ENCODE measurements around the gene PDGFRB.

The PDGFRB gene

DNA sequence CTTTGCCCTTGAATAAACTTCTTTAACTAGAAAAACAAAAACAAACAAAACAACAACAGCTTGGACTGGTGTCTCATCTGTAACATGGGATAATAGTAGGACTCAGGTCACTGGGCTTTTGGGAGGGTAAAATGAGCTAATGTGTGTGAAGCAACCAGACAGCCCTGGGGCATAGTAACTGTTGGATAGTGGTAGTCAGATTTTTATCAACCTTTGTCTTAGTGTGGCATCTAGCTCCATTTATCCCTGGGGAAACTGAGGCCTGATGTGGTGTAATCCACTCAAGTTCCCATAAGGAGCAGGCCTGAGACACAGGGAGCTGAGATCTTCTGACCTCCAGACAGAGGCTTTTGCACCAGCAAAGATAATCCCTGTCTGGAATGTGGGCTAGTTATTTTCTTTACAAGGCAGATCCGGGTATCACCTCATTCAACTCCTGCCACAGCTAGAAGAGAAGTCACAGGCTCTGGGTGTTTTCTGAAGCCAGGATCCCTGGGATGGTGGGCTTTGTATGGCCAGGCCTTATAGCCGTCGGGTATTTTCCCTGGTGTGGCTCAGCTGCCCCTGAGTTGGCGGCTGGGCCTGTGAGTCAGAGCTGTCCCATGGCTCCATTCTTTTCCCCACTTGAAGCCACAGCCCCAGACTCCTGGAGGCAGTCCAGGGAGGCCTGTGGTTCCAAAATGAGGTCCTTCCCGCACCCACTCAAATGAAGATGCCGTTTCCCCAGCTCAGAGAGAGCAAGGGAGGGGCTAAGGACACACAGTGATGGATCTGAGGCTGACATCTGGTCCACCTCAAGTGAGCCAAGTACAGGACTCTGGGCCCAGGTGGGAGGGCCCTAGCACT is 43.2 kb downstream of the PDGFRB start:
- Histone ChIP-seq H3K36me3 (ENCODE audit: control insufficient read depth in 2 of 2, insufficient read depth in 1 of 2, low read length in 2 of 2) (no peaks in the 10 kb centered on the region), H3K4me1 (ENCODE audit: control insufficient read depth, insufficient read depth, low read length) (no peaks in the 10 kb centered on the region), H3K27ac (ENCODE audit: extremely low read depth, low read depth, low read length) (no peak overlapping the region), H3K4me3 (ENCODE audit: low read depth, low read length) (no peak overlapping the region), H3K9me3 (ENCODE audit: control insufficient read depth, insufficient read depth, low read depth, low read length) (no peaks in the 10 kb centered on the region)
- ChIA-PET CTCF (interaction anchor here (0.6 to 1.8 kb wide), 7 partner anchors 10 to 222 kb away, joined by 3 to 8 read pairs (median 4); no protein-coding TSS in a partner anchor), POLR2A (no interaction called here)
- peak; percentile 58; the same call in 1 of the 2 replicates for TF ChIP-seq GLIS1 (tag by site-specific recombination; IDR thresholded peaks at IDR 0.05)
- TF ChIP-seq ZNF843 (tag by site-specific recombination; IDR thresholded peaks at IDR 0.05), result no peak
- TF ChIP-seq GLIS2 (tag by site-specific recombination; IDR thresholded peaks at IDR 0.05), result peak; percentile 66

DNA sequence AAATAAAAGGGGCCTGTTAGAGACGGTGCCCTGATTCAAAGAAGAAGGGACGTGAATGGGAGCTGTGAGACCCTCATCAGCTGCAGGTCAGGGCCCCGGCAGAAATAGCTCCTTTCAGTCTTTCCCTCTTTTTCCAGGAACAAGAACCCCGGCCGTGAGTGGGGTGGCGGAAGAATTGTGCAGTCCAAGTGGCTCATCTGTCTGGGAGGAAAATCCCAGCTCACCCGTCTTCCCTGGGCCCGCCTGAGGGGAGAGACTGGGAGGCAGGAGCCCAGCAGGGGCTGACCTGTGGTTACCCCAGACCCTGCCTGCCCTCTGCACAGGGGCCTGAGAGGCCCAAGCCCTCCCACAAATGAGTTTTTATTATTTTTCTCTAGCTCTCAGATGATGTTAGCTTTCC is 44.5 kb downstream of the PDGFRB start:
- no peaks in the 10 kb centered on the region for H3K9me3 ChIP-seq (ENCODE audit: control insufficient read depth, insufficient read depth, low read depth, low read length)
- H3K4me3 ChIP-seq (ENCODE audit: low read depth, low read length), result no peak overlapping the region
- ChIA-PET CTCF (interaction anchor here (0.6 to 1.8 kb wide), 5 partner anchors 11 to 1044 kb away, joined by 3 to 8 read pairs (median 4); no protein-coding TSS in a partner anchor), POLR2A (no interaction called here)
- H3K27ac ChIP-seq (ENCODE audit: extremely low read depth, low read depth, low read length), result no peak overlapping the region
- TF ChIP-seq, protein P1, sequence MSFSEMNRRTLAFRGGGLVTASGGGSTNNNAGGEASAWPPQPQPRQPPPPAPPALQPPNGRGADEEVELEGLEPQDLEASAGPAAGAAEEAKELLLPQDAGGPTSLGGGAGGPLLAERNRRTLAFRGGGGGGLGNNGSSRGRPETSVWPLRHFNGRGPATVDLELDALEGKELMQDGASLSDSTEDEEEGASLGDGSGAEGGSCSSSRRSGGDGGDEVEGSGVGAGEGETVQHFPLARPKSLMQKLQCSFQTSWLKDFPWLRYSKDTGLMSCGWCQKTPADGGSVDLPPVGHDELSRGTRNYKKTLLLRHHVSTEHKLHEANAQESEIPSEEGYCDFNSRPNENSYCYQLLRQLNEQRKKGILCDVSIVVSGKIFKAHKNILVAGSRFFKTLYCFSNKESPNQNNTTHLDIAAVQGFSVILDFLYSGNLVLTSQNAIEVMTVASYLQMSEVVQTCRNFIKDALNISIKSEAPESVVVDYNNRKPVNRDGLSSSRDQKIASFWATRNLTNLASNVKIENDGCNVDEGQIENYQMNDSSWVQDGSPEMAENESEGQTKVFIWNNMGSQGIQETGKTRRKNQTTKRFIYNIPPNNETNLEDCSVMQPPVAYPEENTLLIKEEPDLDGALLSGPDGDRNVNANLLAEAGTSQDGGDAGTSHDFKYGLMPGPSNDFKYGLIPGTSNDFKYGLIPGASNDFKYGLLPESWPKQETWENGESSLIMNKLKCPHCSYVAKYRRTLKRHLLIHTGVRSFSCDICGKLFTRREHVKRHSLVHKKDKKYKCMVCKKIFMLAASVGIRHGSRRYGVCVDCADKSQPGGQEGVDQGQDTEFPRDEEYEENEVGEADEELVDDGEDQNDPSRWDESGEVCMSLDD (tag by site-specific recombination; IDR thresholded peaks at IDR 0.05), result no peak
- no peaks in the 10 kb centered on the region for H3K36me3 ChIP-seq (ENCODE audit: control insufficient read depth in 2 of 2, insufficient read depth in 1 of 2, low read length in 2 of 2)
- no peaks in the 10 kb centered on the region for H3K4me1 ChIP-seq (ENCODE audit: control insufficient read depth, insufficient read depth, low read length)

DNA sequence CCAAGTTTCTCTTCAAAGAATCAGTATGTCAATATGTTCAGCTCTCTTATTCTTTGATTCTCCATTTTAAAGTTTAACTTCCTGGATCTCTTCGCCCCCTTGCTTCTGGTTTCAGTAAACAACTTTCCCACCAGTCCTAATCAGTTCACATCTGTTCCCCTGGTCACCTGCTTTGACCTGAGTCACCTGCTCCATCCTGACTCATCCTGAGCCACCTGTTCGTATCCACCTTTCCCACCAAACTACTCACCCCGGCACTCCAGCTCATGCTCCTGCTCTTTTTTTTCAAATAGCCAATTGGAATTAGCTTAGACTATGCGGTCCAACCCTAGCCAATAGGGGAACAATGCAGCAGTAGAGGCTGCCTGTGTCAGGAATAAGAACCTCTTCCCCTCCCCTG is 45.7 kb downstream of the PDGFRB start:
- H3K4me1 ChIP-seq (ENCODE audit: control insufficient read depth, insufficient read depth, low read length), result no peaks in the 10 kb centered on the region
- CTCF ChIA-PET, result interaction anchor here (0.6 to 0.8 kb wide), 2 partner anchors 37 to 49 kb away, joined by 3 to 8 read pairs; no protein-coding TSS in a partner anchor
- no peak overlapping the region for H3K27ac ChIP-seq (ENCODE audit: extremely low read depth, low read depth, low read length)
- TF ChIP-seq ZNF433 (tag by site-specific recombination; IDR thresholded peaks at IDR 0.05; ENCODE audit: low read depth), result no peak
- TF ChIP-seq SCRT2 (tag by site-specific recombination; IDR thresholded peaks at IDR 0.05), result 0 out of 2 replicates have a peak, but pooled peaks have one; percentile 25
- H3K9me3 ChIP-seq (ENCODE audit: control insufficient read depth, insufficient read depth, low read depth, low read length), result no peaks in the 10 kb centered on the region
- no peaks in the 10 kb centered on the region for H3K36me3 ChIP-seq (ENCODE audit: control insufficient read depth in 2 of 2, insufficient read depth in 1 of 2, low read length in 2 of 2)
- no peak overlapping the region for H3K4me3 ChIP-seq (ENCODE audit: low read depth, low read length)
- POLR2A ChIA-PET, result no interaction called here

DNA sequence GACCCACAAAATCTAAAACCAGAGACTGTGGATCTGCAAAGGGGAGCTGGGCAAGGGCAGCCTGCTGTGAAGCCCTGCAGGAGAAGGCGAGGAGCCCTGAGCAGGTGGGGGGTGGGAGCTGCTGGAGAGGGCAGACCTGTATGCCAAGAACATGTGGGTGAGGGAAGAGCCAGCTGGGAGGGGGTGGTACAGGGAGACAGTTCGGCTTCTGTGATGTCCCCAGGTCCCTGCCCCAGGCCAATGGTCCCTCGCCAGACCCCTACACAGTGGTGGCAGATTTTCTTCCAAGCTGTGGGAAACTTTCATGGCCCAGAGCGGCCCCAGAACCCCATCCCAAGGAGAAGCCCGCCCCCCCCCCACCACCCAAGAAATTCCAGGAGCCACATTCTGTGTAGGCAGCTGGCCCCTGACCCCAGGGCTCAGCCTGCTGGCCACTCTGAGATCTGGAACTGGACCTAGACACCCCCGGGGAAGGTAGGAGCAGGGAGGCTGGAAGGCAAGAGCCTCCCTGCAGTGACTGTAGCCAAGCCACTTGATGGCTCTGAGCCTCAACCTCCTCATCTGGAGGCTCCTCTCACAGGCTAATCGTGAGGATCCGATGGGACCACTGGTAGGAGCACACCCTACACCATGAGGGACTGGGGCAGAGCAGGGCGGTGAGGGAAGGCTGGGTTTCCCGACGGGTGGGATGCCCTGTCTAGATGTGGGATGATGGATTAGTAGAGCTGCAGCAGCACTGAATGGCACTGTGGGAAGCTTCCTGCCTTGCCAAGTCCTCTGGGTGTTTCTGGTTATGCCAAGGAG is 46.7 kb downstream of the PDGFRB start:
- no peaks in the 10 kb centered on the region for H3K36me3 ChIP-seq (ENCODE audit: control insufficient read depth in 2 of 2, insufficient read depth in 1 of 2, low read length in 2 of 2)
- ChIA-PET CTCF (interaction anchor here (0.6 kb wide), 1 partner anchor 36 kb away, joined by 3 read pairs; no protein-coding TSS in a partner anchor), POLR2A (interaction anchor here (0.6 kb wide), 1 partner anchor 1093 kb away, joined by 6 read pairs; no protein-coding TSS in a partner anchor)
- H3K4me1 ChIP-seq (ENCODE audit: control insufficient read depth, insufficient read depth, low read length), result no peaks in the 10 kb centered on the region
- H3K4me3 ChIP-seq (ENCODE audit: low read depth, low read length), result no peak overlapping the region
- H3K27ac ChIP-seq (ENCODE audit: extremely low read depth, low read depth, low read length), result no peak overlapping the region
- H3K9me3 ChIP-seq (ENCODE audit: control insufficient read depth, insufficient read depth, low read depth, low read length), result no peaks in the 10 kb centered on the region
- TF ChIP-seq, protein P2, sequence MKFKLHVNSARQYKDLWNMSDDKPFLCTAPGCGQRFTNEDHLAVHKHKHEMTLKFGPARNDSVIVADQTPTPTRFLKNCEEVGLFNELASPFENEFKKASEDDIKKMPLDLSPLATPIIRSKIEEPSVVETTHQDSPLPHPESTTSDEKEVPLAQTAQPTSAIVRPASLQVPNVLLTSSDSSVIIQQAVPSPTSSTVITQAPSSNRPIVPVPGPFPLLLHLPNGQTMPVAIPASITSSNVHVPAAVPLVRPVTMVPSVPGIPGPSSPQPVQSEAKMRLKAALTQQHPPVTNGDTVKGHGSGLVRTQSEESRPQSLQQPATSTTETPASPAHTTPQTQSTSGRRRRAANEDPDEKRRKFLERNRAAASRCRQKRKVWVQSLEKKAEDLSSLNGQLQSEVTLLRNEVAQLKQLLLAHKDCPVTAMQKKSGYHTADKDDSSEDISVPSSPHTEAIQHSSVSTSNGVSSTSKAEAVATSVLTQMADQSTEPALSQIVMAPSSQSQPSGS (tag by site-specific recombination; IDR thresholded peaks at IDR 0.05; ENCODE audit: low read depth), result no peak
- TF ChIP-seq, protein P3, sequence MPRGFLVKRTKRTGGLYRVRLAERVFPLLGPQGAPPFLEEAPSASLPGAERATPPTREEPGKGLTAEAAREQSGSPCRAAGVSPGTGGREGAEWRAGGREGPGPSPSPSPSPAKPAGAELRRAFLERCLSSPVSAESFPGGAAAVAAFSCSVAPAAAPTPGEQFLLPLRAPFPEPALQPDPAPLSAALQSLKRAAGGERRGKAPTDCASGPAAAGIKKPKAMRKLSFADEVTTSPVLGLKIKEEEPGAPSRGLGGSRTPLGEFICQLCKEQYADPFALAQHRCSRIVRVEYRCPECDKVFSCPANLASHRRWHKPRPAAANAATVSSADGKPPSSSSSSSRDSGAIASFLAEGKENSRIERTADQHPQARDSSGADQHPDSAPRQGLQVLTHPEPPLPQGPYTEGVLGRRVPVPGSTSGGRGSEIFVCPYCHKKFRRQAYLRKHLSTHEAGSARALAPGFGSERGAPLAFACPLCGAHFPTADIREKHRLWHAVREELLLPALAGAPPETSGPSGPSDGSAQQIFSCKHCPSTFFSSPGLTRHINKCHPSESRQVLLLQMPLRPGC (tag by site-specific recombination; IDR thresholded peaks at IDR 0.05), result no peak
- TF ChIP-seq ZNF561 (tag by site-specific recombination; IDR thresholded peaks at IDR 0.05; ENCODE audit: borderline replicate concordance) (no peak), YY1 (tag by site-specific recombination; IDR thresholded peaks at IDR 0.05) (no peak), ZNF140 (tag by site-specific recombination; IDR thresholded peaks at IDR 0.05) (no peak), ZBTB17 (tag by site-specific recombination; IDR thresholded peaks at IDR 0.05) (no peak)
- TF ChIP-seq, protein P4, sequence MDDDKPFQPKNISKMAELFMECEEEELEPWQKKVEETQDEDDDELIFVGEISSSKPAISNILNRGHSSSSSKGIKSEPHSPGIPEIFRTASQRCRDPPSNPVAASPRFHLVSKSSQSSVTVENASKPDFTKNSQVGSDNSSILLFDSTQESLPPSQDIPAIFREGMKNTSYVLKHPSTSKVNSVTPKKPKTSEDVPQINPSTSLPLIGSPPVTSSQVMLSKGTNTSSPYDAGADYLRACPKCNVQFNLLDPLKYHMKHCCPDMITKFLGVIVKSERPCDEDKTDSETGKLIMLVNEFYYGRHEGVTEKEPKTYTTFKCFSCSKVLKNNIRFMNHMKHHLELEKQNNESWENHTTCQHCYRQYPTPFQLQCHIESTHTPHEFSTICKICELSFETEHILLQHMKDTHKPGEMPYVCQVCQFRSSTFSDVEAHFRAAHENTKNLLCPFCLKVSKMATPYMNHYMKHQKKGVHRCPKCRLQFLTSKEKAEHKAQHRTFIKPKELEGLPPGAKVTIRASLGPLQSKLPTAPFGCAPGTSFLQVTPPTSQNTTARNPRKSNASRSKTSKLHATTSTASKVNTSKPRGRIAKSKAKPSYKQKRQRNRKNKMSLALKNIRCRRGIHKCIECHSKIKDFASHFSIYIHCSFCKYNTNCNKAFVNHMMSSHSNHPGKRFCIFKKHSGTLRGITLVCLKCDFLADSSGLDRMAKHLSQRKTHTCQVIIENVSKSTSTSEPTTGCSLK (tag by site-specific recombination; IDR thresholded peaks at IDR 0.05), result no peak
- TF ChIP-seq, protein P5, sequence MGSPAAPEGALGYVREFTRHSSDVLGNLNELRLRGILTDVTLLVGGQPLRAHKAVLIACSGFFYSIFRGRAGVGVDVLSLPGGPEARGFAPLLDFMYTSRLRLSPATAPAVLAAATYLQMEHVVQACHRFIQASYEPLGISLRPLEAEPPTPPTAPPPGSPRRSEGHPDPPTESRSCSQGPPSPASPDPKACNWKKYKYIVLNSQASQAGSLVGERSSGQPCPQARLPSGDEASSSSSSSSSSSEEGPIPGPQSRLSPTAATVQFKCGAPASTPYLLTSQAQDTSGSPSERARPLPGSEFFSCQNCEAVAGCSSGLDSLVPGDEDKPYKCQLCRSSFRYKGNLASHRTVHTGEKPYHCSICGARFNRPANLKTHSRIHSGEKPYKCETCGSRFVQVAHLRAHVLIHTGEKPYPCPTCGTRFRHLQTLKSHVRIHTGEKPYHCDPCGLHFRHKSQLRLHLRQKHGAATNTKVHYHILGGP (tag by site-specific recombination; IDR thresholded peaks at IDR 0.05), result no peak

Data from HEK293 (cell line).